Choroid plexus epithelial cell (primary cell): ENCODE results near the gene OR5L2.

ENCODE experiments used
- DNase-seq: peaks from one replicate; pipeline ENCODE4 v3.0.0-alpha.2; 2010; ENCODE audit warnings: low read depth
- H3K4me3 ChIP-seq: 2 replicates; pipeline ENCODE4 v1.5.1; 2011; ENCODE audit warnings: low read depth, mild to moderate bottlenecking, control low read depth, low read length, moderate library complexity
- CTCF ChIP-seq: conservative IDR thresholded peaks from 2 replicates; pipeline ENCODE4 v1.5.1; 2011; ENCODE audit warnings: low read depth, mild to moderate bottlenecking, control low read depth, inconsistent platforms, low read length, moderate library complexity

OR5L2 gene

DNA sequence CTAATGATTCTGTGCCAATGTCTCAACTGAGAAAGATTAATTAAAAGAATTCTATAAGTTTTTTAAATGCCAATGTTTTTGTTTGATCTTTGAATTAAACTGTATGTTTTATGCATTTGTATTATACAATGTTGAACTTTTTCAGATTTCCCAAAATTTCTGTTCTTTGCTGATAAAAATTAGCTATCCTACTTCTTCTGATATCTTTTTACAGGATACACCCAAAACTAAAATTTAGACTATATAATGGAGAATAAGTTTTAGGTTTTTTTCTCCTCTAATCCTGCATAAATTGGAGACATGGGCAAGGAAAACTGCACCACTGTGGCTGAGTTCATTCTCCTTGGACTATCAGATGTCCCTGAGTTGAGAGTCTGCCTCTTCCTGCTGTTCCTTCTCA is at the start of gene OR5L2:
OR5L2 (plus strand) TSS at position 301 of the 400 bp plus-strand sequence; CDS start at position 301, 0 bp downstream.
- no peak within 1 kb of the TSS for H3K4me3 ChIP-seq
- DNase-seq = no peak
- no peak for TF ChIP-seq CTCF

DNA sequence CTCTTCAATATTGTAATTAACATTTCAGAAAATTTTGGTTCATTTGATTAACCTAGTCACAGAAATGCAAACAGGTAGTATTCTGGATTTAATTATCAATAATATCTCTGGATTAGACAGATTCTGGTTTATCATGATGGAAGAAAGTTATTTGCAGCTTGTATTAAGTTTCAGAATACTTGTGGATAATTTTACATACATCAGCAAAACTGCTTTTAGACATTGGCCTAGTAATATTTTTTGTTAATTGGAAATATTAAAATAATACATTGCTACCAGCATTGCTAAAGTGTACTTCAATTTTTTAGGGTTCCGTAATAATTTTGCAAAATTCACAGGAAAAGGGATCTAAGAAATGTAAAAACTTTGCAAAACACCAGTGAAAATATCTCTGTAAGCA is 35.4 kb upstream of the OR5L2 start:
- no peak for DNase-seq
- no peak for TF ChIP-seq CTCF
- no peak overlapping the region for H3K4me3 ChIP-seq

DNA sequence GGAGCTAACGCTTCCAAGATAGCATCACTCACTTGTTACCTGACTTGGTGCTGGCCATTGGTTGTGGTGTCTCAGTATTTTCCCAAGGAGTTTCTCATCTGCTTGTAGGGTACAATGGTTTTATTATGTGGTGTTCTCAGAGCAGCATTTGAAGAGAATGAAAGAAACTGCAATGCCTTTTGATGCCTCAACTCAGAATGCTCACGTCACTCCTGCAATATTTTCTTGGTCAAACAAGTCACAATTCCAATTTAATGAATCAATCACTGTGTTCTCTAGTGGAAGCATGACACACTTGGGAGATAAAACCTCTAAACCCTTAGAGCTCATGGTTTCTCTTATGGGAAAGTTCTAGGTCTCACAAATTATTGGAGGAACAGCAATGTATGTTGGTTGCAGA is 33.7 kb upstream of the OR5L2 start:
- no peak overlapping the region for H3K4me3 ChIP-seq
- DNase-seq = no peak
- TF ChIP-seq CTCF = no peak

DNA sequence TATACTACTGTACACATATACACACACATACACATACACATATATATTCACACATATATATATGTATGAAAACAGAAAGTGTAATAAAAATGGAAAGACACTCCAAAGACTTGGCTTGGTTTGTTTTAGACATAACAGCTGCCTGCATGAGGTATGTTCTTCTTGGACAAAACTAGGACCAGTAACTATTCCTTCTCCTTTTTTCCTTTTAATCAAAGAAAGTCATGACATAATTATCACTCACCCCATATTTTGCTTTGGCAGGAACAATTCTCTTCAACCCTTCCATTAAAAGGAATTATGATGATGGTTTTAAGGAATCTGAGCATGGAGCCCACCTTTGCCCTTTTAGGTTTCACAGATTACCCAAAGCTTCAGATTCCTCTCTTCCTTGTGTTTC is 31.8 kb upstream of the OR5L2 start, which contains the start of gene OR5D14:
OR5D14 (plus strand) TSS at position 301 of the 400 bp plus-strand sequence; CDS start at position 301, 0 bp downstream.
- DNase-seq = no peak
- TF ChIP-seq CTCF = no peak
- no peak within 1 kb of the TSS for H3K4me3 ChIP-seq

- H3K4me3 ChIP-seq = no peak overlapping the region
- DNase-seq = no peak
- TF ChIP-seq CTCF = no peak
Observed at GRCh38 chr11:55806248-55806647, 20.8 kb upstream of the OR5L2 start.

- H3K4me3 ChIP-seq = no peak within 1 kb of the TSS
- no peak for DNase-seq
- no peak for TF ChIP-seq CTCF
Observed at GRCh38 chr11:55811067-55811466, 16.0 kb upstream of the OR5L2 start, which contains the start of gene OR5L1. Gene OR5L1 (plus strand): TSS chr11:55811367. CDS start chr11:55811467, 100 bp downstream.

- TF ChIP-seq CTCF = no peak
- DNase-seq = no peak
Observed at GRCh38 chr11:55819330-55819729, 7.7 kb upstream of the OR5L2 start, which contains the start of gene OR5D18. Gene OR5D18 (plus strand): TSS chr11:55819630. CDS start chr11:55819630, 0 bp downstream.

More at GRCh38 chr11:55819330-55819729, 7.7 kb upstream of the OR5L2 start, which contains the start of gene OR5D18:
- H3K4me3 ChIP-seq = no peak within 1 kb of the TSS
